Sigmoid colon (tissue), 3 donors: ENCODE results near the gene CTNNBL1.

Experiments used
- CTCF ChIP-seq, 4 experiments: fragments of 450-650 bp in 3 of 4; fragments of 200-600 bp in 1 of 4; IDR thresholded peaks; one replicate each; pipeline ENCODE4 v1.5.1; 2016 to 2019; ENCODE audit warnings: antibody characterized with exemption in 4 of 4, mild to moderate bottlenecking in 3 of 4, moderate library complexity in 2 of 4
- POLR2A ChIP-seq, 2 donors: fragments of 450-650 bp; IDR thresholded peaks; one replicate each; pipeline ENCODE4 v1.6.1; 2016; ENCODE audit warnings: antibody characterized with exemption in 2 of 2, mild to moderate bottlenecking in 2 of 2, moderate library complexity in 2 of 2

GRCh38 chr20:37728635-37728983 is 34.8 kb downstream of the CTNNBL1 start:
- TF ChIP-seq POLR2A (IDR thresholded peaks at IDR 0.05) (no peak), CTCF (IDR thresholded peaks at IDR 0.05) (no peak)
